GM12891 (cell line): ENCODE data around the gene OSM.

Experiments used
- POLR2A ChIP-seq: IDR thresholded peaks from 2 replicates; pipeline ENCODE4 v1.6.1; 2011; ENCODE audit warnings: low read depth, low read length, control low read depth
- POLR2AphosphoS5 ChIP-seq: IDR thresholded peaks from 2 replicates; pipeline ENCODE4 v1.6.1; 2011; ENCODE audit warnings: low read depth, low read length, control low read depth
- POU2F2 ChIP-seq: IDR thresholded peaks from 2 replicates; pipeline ENCODE4 v1.6.1; 2011; ENCODE audit warnings: low read depth, mild to moderate bottlenecking, control low read depth, low read length, moderate library complexity
- TAF1 ChIP-seq: IDR thresholded peaks from 2 replicates; pipeline ENCODE4 v1.6.1; 2011; ENCODE audit warnings: low read depth, low read length, control low read depth

GRCh38 chr22:30246814-30247376, 19.8 kb downstream of the OSM start:
- TF ChIP-seq POLR2AphosphoS5: no peak
- TF ChIP-seq POLR2A: no peak
- no peak for TF ChIP-seq TAF1
- TF ChIP-seq POU2F2: no peak
